Gastroesophageal sphincter (tissue), 4 donors: ENCODE data around the gene TRIM38. TPM values are rescaled to one million over a fixed set of nuclear protein-coding genes. Genes with fewer than 3 reads are reported as not detected.

Source experiments
- ATAC-seq: fragments of 150-250 bp; one replicate; pipeline ENCODE4 v1.9.1; 2016; ENCODE audit warnings: mild to moderate bottlenecking, moderate library complexity
- H3K27ac ChIP-seq, 4 donors: fragments of 200-600 bp; sonication (generic) in 3 of 4; 1 replicate in 3 of 4; 2 replicates in 1 of 4; pipeline ENCODE4 v1.5.1; 2016 to 2019
- H3K27me3 ChIP-seq: fragments of 200-600 bp; sonication (generic); one replicate; pipeline ENCODE4 v1.5.1; 2019
- H3K36me3 ChIP-seq, 2 donors: fragments of 200-600 bp; sonication (generic); one replicate each; pipeline ENCODE4 v1.5.1; 2019; ENCODE audit warnings: control low read depth in 1 of 2
- H3K4me1 ChIP-seq, 3 donors: fragments of 200-600 bp; sonication (generic); 1 replicate in 2 of 3; 2 replicates in 1 of 3; pipeline ENCODE4 v1.5.1; 2016 to 2019; ENCODE audit warnings: control low read depth in 2 of 3
- H3K4me3 ChIP-seq, 2 donors: fragments of 200-600 bp; sonication (generic); one replicate each; pipeline ENCODE4 v1.5.1; 2019; ENCODE audit warnings: mild to moderate bottlenecking in 1 of 2, moderate library complexity in 1 of 2
- H3K9me3 ChIP-seq, 3 donors: fragments of 200-600 bp; sonication (generic); one replicate each; pipeline ENCODE4 v1.5.1; 2017 to 2019; ENCODE audit warnings: control low read depth in 2 of 3
- EP300 ChIP-seq: sonication (generic); formaldehyde crosslinking; IDR thresholded peaks from one replicate; pipeline ENCODE4 v1.6.1; 2017; ENCODE audit warnings: antibody characterized with exemption, mild to moderate bottlenecking
- POLR2A ChIP-seq, 2 donors: fragments of 450-650 bp; IDR thresholded peaks; one replicate each; pipeline ENCODE4 v1.6.1; 2017; ENCODE audit warnings: antibody characterized with exemption in 2 of 2, mild to moderate bottlenecking in 2 of 2, moderate library complexity in 1 of 2
- POLR2AphosphoS5 ChIP-seq: sonication (generic); formaldehyde crosslinking; IDR thresholded peaks from one replicate; pipeline ENCODE4 v1.6.1; 2017; ENCODE audit warnings: antibody characterized with exemption
- WGBS, 2 donors: methylation state at CpG; one replicate each; pipeline ENCODE4 v1.1.5; 2018; ENCODE audit warnings: low coverage in 1 of 2; 5-methylcytosine and 5-hydroxymethylcytosine counted together
- total RNA-seq, 4 donors: library from RNA; depleted of rRNA; stranded (reverse); fragments of >200 nt; gene quantifications; one replicate each; pipeline ENCODE4 v1.1.0, GENCODE V29; 2016
- TF ChIP-seq, protein P1 (sequence below), 4 experiments: fragments of 200-600 bp in 2 of 4; fragments of 450-650 bp in 2 of 4; sonication (generic) in 1 of 4; IDR thresholded peaks; one replicate each; pipeline ENCODE4 v1.5.1; 2017 to 2019; ENCODE audit warnings: antibody characterized with exemption in 4 of 4, mild to moderate bottlenecking in 2 of 4, moderate library complexity in 2 of 4

Gene TRIM38
- total RNA-seq, 4 donors from 2014 or later, result 6.1 to 10.4 (median 8.2) TPM

DNA sequence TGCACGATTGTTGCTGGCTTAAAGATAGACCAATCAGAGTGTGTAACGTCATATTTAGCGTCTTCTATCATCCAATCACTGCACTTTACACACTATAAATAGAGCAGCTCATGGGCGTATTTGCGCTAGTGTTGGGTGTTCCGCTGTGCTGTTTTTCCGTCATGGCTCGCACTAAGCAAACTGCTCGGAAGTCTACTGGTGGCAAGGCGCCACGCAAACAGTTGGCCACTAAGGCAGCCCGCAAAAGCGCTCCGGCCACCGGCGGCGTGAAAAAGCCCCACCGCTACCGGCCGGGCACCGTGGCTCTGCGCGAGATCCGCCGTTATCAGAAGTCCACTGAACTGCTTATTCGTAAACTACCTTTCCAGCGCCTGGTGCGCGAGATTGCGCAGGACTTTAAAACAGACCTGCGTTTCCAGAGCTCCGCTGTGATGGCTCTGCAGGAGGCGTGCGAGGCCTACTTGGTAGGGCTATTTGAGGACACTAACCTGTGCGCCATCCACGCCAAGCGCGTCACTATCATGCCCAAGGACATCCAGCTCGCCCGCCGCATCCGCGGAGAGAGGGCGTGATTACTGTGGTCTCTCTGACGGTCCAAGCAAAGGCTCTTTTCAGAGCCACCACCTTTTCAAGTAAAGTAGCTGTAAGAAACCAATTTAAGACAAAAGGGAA, 57.9 kb downstream of the TRIM38 start:
- H3K36me3 ChIP-seq, result no peaks in the 10 kb centered on the region
- peak overlapping the region; percentile 38 to 76 for H3K4me3 ChIP-seq
- TF ChIP-seq POLR2AphosphoS5 (peak; percentile 100), EP300 (peak; percentile 51), POLR2A (IDR thresholded peaks at IDR 0.05) (peak; percentile 99)
- TF ChIP-seq, protein P1, sequence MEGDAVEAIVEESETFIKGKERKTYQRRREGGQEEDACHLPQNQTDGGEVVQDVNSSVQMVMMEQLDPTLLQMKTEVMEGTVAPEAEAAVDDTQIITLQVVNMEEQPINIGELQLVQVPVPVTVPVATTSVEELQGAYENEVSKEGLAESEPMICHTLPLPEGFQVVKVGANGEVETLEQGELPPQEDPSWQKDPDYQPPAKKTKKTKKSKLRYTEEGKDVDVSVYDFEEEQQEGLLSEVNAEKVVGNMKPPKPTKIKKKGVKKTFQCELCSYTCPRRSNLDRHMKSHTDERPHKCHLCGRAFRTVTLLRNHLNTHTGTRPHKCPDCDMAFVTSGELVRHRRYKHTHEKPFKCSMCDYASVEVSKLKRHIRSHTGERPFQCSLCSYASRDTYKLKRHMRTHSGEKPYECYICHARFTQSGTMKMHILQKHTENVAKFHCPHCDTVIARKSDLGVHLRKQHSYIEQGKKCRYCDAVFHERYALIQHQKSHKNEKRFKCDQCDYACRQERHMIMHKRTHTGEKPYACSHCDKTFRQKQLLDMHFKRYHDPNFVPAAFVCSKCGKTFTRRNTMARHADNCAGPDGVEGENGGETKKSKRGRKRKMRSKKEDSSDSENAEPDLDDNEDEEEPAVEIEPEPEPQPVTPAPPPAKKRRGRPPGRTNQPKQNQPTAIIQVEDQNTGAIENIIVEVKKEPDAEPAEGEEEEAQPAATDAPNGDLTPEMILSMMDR (IDR thresholded peaks at IDR 0.05), result no peak
- peak overlapping the region; percentile 97 to 99 (median 98) for H3K27ac ChIP-seq
- peak; percentile 77 for ATAC-seq
- peaks cover 0 to 58% (median 0%) of the 10 kb centered on the region in 3 donors for H3K4me1 ChIP-seq
- no peaks in the 10 kb centered on the region for H3K9me3 ChIP-seq
- no peaks in the 10 kb centered on the region for H3K27me3 ChIP-seq
- WGBS, 2 donors, result 0 to 4% methylated on average over 10 to 34 of the region's 45 CpGs

DNA sequence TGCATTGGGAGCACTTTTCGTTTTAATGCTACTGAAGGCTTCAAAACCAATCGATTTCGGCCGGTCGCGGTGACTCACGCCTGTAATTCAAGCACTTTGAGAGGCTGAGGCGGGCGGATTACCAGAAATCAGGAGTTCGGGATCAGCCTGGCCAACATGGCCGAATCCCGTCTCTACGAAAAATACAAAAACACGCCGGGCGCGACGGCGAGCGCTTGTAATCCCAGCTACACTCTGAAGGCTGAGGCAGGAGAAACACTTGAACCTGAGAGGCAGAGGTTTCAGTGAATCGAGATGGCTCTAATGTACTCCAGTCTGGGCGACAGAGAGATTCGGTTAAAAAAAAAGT, 58.4 kb downstream of the TRIM38 start:
- TF ChIP-seq POLR2A (IDR thresholded peaks at IDR 0.05), result no peak
- no peak for TF ChIP-seq POLR2AphosphoS5
- TF ChIP-seq, protein P1 (IDR thresholded peaks at IDR 0.05), result no peak
- no peak for TF ChIP-seq EP300
- no peaks in the 10 kb centered on the region for H3K27me3 ChIP-seq
- H3K4me1 ChIP-seq, result peaks cover 0 to 61% (median 5%) of the 10 kb centered on the region in 3 donors
- peak; percentile 20 for ATAC-seq
- no peaks in the 10 kb centered on the region for H3K9me3 ChIP-seq
- 0% methylated on average over 2 to 12 of the region's 23 CpGs for WGBS, 2 donors
- no peaks in the 10 kb centered on the region for H3K36me3 ChIP-seq
- H3K4me3 ChIP-seq, result peak overlapping the region; percentile 38 to 76
- H3K27ac ChIP-seq, result peak overlapping the region; percentile 97 to 99 (median 98)

DNA sequence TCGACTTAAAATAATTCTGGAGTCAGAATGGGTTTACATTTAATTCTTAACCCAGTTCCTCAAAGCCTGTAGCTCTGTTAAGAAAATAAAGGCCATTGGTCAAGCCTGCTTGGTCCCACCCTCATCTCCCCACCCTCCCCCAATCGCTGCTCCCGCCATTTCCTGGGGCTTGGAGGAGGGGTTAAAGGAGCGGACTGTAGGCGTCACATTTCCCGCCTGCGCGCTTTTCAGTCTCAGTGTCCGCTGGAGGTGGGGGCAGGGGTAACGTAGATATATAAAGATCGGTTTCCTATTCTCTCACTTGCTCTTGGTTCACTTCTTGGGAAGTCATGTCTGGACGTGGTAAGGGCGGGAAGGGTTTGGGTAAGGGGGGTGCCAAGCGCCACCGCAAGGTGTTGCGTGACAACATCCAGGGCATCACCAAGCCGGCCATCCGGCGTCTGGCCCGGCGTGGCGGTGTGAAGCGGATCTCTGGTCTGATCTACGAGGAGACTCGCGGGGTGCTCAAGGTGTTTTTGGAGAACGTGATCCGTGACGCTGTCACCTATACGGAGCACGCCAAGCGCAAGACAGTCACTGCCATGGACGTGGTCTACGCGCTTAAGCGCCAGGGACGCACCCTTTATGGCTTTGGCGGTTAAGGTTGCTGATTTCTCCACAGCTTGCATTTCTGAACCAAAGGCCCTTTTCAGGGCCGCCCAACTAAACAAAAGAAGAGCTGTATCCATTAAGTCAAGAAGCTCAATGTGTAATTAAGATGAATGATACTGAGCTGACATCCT, 58.9 kb downstream of the TRIM38 start:
- peak; percentile 85 for ATAC-seq
- Histone ChIP-seq H3K4me1 (peaks cover 0 to 58% (median 6%) of the 10 kb centered on the region in 3 donors), H3K27me3 (no peaks in the 10 kb centered on the region), H3K4me3 (peak overlapping the region; percentile 38 to 76), H3K36me3 (no peaks in the 10 kb centered on the region), H3K27ac (peak overlapping the region; percentile 97 to 99 (median 98)), H3K9me3 (no peaks in the 10 kb centered on the region)
- 0% methylated on average over 5 to 25 of the region's 39 CpGs for WGBS, 2 donors
- TF ChIP-seq, protein P1 (IDR thresholded peaks at IDR 0.05), result peak in 1 of 4 experiments; percentile 37
- peak; percentile 75 to 79 for TF ChIP-seq POLR2A (IDR thresholded peaks at IDR 0.05)
- TF ChIP-seq POLR2AphosphoS5, result peak; percentile 89
- TF ChIP-seq EP300, result no peak

DNA sequence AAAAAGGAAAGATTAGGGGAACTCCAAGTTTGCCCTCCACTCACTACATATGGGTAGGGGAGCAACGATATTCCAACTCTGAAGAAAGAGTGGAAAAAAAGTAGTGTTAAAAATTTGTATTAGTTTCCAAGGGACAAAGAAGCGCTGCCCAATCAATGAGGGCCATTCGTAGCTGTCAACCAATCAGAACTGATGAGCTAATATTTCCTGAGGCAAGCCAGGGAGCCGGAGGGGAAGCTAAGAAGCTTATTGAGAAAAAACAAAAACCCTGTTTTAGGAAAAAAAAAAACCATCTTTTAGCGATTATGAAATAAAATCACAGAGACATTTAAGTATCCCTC, 59.5 kb downstream of the TRIM38 start:
- Histone ChIP-seq H3K9me3 (no peaks in the 10 kb centered on the region), H3K27ac (peak overlapping the region; percentile 97 to 99 (median 98)), H3K4me3 (peak overlapping the region; percentile 38 to 76), H3K36me3 (no peaks in the 10 kb centered on the region), H3K27me3 (no peaks in the 10 kb centered on the region), H3K4me1 (peaks cover 0 to 52% (median 6%) of the 10 kb centered on the region in 3 donors)
- 1 to 2% methylated on average over 5 of the region's 5 CpGs for WGBS, 2 donors
- TF ChIP-seq EP300 (no peak), POLR2A (IDR thresholded peaks at IDR 0.05) (no peak), POLR2AphosphoS5 (no peak)
- TF ChIP-seq, protein P1 (IDR thresholded peaks at IDR 0.05), result no peak
- peak; percentile 20 for ATAC-seq
